GM12878 (cell line): ENCODE measurements around the gene TET3. TPM values are rescaled to one million over a fixed set of nuclear protein-coding genes. Genes with fewer than 3 reads are reported as not detected.

Experiments used
- ATAC-seq: fragments of 200-7000 bp; cut with Tn5 transposase; 3 replicates; pipeline ENCODE4 v1.9.1; 2020; ENCODE audit warnings: mild to moderate bottlenecking, moderate library complexity
- BruUV-seq: library from RNA; stranded (reverse); fragments of 400-500 nt; replicated peaks from 2 replicates; lab custom pipeline; 2021; lab: Mats Ljungman, UMichigan
- CTCF ChIA-PET: fragments of 300-600 bp; sonication (Branson Sonifier 250); formaldehyde crosslinking; extraction: SDS; loops from one replicate; lab custom pipeline; 2021; ENCODE audit warnings: inconsistent platforms; lab: Yijun Ruan, JAX
- POLR2A ChIA-PET: fragments of 350-600 bp; formaldehyde crosslinking; extraction: SDS; loops from one replicate; lab custom pipeline; 2021; ENCODE audit warnings: inconsistent platforms; lab: Charles Lee
- RAD21 ChIA-PET: fragments of 300-600 bp; sonication (Branson Sonifier 250); formaldehyde crosslinking; loops from one replicate; lab custom pipeline; 2023; ENCODE audit warnings: antibody characterized with exemption; ENCODE audit not compliant: unreplicated experiment; lab: Charles Lee
- SMC1A ChIA-PET: fragments of 300-600 bp; sonication (Branson Sonifier 250); formaldehyde crosslinking; loops from one replicate; lab custom pipeline; 2023; ENCODE audit not compliant: unreplicated experiment, uncharacterized antibody; lab: Charles Lee
- DNase-seq: peaks from one replicate; pipeline ENCODE4 v3.0.0-alpha.2; 2011; ENCODE audit warnings: low read depth, low spot score
- FAIRE-seq: peaks from 3 replicates; lab custom pipeline; 2011; peaks lifted over from hg19 to GRCh38; lab: Jason Lieb, UNC
- H2AFZ ChIP-seq: 2 replicates; pipeline ENCODE4 v1.6.0; 2011; ENCODE audit warnings: low read depth, low read length, control low read depth; ENCODE audit not compliant: control insufficient read depth
- H3K27ac ChIP-seq: 2 replicates; pipeline ENCODE4 v1.5.1; 2011; ENCODE audit warnings: control low read depth; ENCODE audit not compliant: control insufficient read depth, insufficient read depth
- H3K27me3 ChIP-seq, 2 experiments: replicated peaks in 1 of 2; 2 replicates each; pipeline versions ENCODE4 v1.6.0 to v1.6.1; 2011; ENCODE audit warnings: low read length in 1 of 2; ENCODE audit not compliant: control insufficient read depth in 2 of 2, insufficient read depth in 2 of 2
- H3K36me3 ChIP-seq, 2 experiments: 2 replicates each; pipeline ENCODE4 v1.5.1; 2011; ENCODE audit warnings: low read length in 1 of 2; ENCODE audit not compliant: control insufficient read depth in 2 of 2, insufficient read depth in 2 of 2
- H3K4me1 ChIP-seq: 2 replicates; pipeline ENCODE4 v1.6.1; 2011; ENCODE audit warnings: mild to moderate bottlenecking, low read length, moderate library complexity, mixed read lengths; ENCODE audit not compliant: control insufficient read depth, insufficient read depth
- H3K4me2 ChIP-seq: 2 replicates; pipeline ENCODE4 v1.6.0; 2011; ENCODE audit warnings: control low read depth; ENCODE audit not compliant: control insufficient read depth, insufficient read depth
- H3K4me3 ChIP-seq: fragments of 200-600 bp; sonication (generic); 2 replicates; pipeline ENCODE4 v1.5.1; 2016
- H3K79me2 ChIP-seq: 2 replicates; pipeline ENCODE4 v1.6.0; 2011; ENCODE audit warnings: low read length; ENCODE audit not compliant: control insufficient read depth, insufficient read depth
- H3K9ac ChIP-seq: 2 replicates; pipeline ENCODE4 v1.8.0; 2011; ENCODE audit warnings: low read length, control low read depth, mixed read lengths; ENCODE audit not compliant: control insufficient read depth, insufficient read depth
- H3K9me3 ChIP-seq: replicated peaks from 3 replicates; pipeline ENCODE4 v1.5.1; 2011; ENCODE audit warnings: mild to moderate bottlenecking, low read length; ENCODE audit not compliant: control insufficient read depth, insufficient read depth
- H4K20me1 ChIP-seq: 2 replicates; pipeline ENCODE4 v1.6.0; 2011; ENCODE audit not compliant: control insufficient read depth, insufficient read depth
- ATF3 ChIP-seq: IDR thresholded peaks from 2 replicates; pipeline ENCODE4 v1.6.1; 2011; ENCODE audit warnings: low read depth, mild to moderate bottlenecking, low read length, moderate library complexity, borderline replicate concordance; ENCODE audit errors: extremely low read depth
- E2F4 ChIP-seq: IDR thresholded peaks from 2 replicates; pipeline ENCODE4 v1.6.1; 2012; ENCODE audit warnings: low read depth, low read length, improper control_type of control experiment
- E2F8 ChIP-seq: fragments of 450-650 bp; IDR thresholded peaks from 2 replicates; pipeline ENCODE4 v1.6.1; 2018; ENCODE audit warnings: mild to moderate bottlenecking, low read depth, moderate library complexity; ENCODE audit not compliant: partially characterized antibody
- E4F1 ChIP-seq: fragments of 450-650 bp; IDR thresholded peaks from 2 replicates; pipeline ENCODE4 v1.6.1; 2018; ENCODE audit warnings: borderline replicate concordance, mild to moderate bottlenecking; ENCODE audit not compliant: partially characterized antibody
- FOXK2 ChIP-seq: fragments of 450-650 bp; IDR thresholded peaks from 2 replicates; pipeline ENCODE4 v1.6.1; 2017; ENCODE audit warnings: mild to moderate bottlenecking, moderate library complexity
- HDGF ChIP-seq: fragments of 450-650 bp; IDR thresholded peaks from 2 replicates; pipeline ENCODE4 v1.6.1; 2016; ENCODE audit warnings: antibody characterized with exemption
- NBN ChIP-seq: fragments of 450-650 bp; IDR thresholded peaks from 2 replicates; pipeline ENCODE4 v1.6.1; 2016
- TCF7 ChIP-seq: IDR thresholded peaks from 2 replicates; pipeline ENCODE4 v1.6.1; 2014; ENCODE audit warnings: antibody characterized with exemption, borderline replicate concordance
- ZZZ3 ChIP-seq: IDR thresholded peaks from 2 replicates; pipeline ENCODE4 v1.6.1; 2011; ENCODE audit warnings: low read depth; ENCODE audit not compliant: control insufficient read depth, insufficient read length
- WGBS: methylation state at CpG from one replicate; pipeline ENCODE4 v1.1.6; 2016; ENCODE audit warnings: low lambda C conversion rate; ENCODE audit not compliant: insufficient replicate concordance, insufficient coverage; ENCODE audit errors: missing lambda C conversion rate; 5-methylcytosine and 5-hydroxymethylcytosine counted together
- in situ Hi-C: fragments of 300-500 bp; cut with MboI; formaldehyde crosslinking; loops from 9 replicates; pipeline ENCODE4 v1.14.3; 2018; ENCODE audit warnings: mixed read lengths
- intact Hi-C: fragments of 100-400 bp; cut with micrococcal nuclease; formaldehyde crosslinking; loops from one replicate; pipeline ENCODE4 v1.14.2; 2022; ENCODE audit not compliant: unreplicated experiment
- polyA plus RNA-seq, 11 experiments: library from polyadenylated mRNA; depleted of rRNA in 4 of 11; unstranded in 6 of 11; stranded (reverse) in 5 of 11; fragments of >200 nt; fragmentation: Nextera tagmentation in 4 of 11; fragmentation: Illumina TruSeq in 1 of 11; extraction: Ambion mirVana in 4 of 11; extraction: Trizol in 1 of 11; gene quantifications; 1 replicate in 1 of 11; 2 replicates in 10 of 11; pipeline versions ENCODE4 v1.2.1 to v1.2.3, GENCODE V29; 2011 to 2016; ENCODE audit warnings: inconsistent platforms in 2 of 11, missing spikeins in 2 of 11, low read depth in 1 of 11
- total RNA-seq, 4 experiments: library from RNA; depleted of rRNA in 3 of 4; stranded (reverse); fragments of >200 nt in 3 of 4; fragmentation: Illumina TruSeq in 1 of 4; extraction: Trizol in 1 of 4; gene quantifications; 2 replicates each; pipeline versions ENCODE4 v1.2.1 to v1.2.3, GENCODE V29; 2013 to 2021

Gene TET3
- total and polyA plus RNA-seq, 10 of the 15 experiments (the other 5 are each of a cell fraction or from before 2014, with no cell fraction given): 0.77 to 25.9 (median 8.5) TPM

- FAIRE-seq (no peak), DNase-seq (no peak), ATAC-seq (no peak)
- H3K9me3 ChIP-seq: no peaks in the 10 kb centered on the region; the same call in 2 of the 3 replicates
- no peaks in the 10 kb centered on the region for H3K27me3 ChIP-seq
- peaks cover 65% of the 10 kb centered on the region for H3K4me1 ChIP-seq
- ChIA-PET SMC1A (interaction anchor here (0.9 to 6.4 kb wide), 14 partner anchors 10 to 207 kb away, joined by 3 to 94 read pairs (median 4); no protein-coding TSS in a partner anchor), POLR2A (interaction anchor here (0.9 to 6.2 kb wide), 9 partner anchors 12 to 209 kb away, joined by 3 to 68 read pairs (median 5); partner anchors contain the start of genes MOB1A and TET3), RAD21 (interaction anchor here (0.6 to 6.7 kb wide), 14 partner anchors 10 to 204 kb away, joined by 3 to 57 read pairs (median 8); partner anchors contain the start of gene STAMBP), CTCF (interaction anchor here (0.6 to 5.0 kb wide), 8 partner anchors 10 to 1113 kb away, joined by 3 to 31 read pairs (median 3); no protein-coding TSS in a partner anchor)
- peak overlapping the region; percentile 73 for H3K4me3 ChIP-seq
- no peaks in the 10 kb centered on the region; a peak in 1 of 4 replicates for H3K36me3 ChIP-seq
- TF ChIP-seq E2F8 (no peak), E4F1 (no peak), NBN (no peak), ZZZ3 (no peak), FOXK2 (no peak), ATF3 (no peak), TCF7 (no peak), HDGF (0 out of 2 replicates have a peak, but pooled peaks have one; percentile 75), E2F4 (no peak)
- WGBS: 61% methylated on average over 8 of the region's 8 CpGs
- H3K9ac ChIP-seq: peak overlapping the region; percentile 48
- in situ Hi-C loops (no loop called here), intact Hi-C loops (no loop called here)
- H2AFZ ChIP-seq: no peak overlapping the region
- peak overlapping the region; percentile 73 for H3K27ac ChIP-seq
- peak overlapping the region; percentile 55 for H3K4me2 ChIP-seq
- BruUV-seq: no TSS peak
- H4K20me1 ChIP-seq: no peaks in the 10 kb centered on the region
- H3K79me2 ChIP-seq: peaks cover 91% of the 10 kb centered on the region
Measured at GRCh38 chr2:74031221-74031620, 46.5 kb downstream of the TET3 start.
